GM20431 (cell line): ENCODE measurements around the gene SHISA6.

Experiments
- in situ Hi-C: fragments of 300-500 bp; cut with MseI, MboI; formaldehyde crosslinking; loops from one replicate; pipeline ENCODE4 v1.15.0; 2020; ENCODE audit warnings: low sequenced_read_pairs; ENCODE audit not compliant: unreplicated experiment

SHISA6 gene

DNA sequence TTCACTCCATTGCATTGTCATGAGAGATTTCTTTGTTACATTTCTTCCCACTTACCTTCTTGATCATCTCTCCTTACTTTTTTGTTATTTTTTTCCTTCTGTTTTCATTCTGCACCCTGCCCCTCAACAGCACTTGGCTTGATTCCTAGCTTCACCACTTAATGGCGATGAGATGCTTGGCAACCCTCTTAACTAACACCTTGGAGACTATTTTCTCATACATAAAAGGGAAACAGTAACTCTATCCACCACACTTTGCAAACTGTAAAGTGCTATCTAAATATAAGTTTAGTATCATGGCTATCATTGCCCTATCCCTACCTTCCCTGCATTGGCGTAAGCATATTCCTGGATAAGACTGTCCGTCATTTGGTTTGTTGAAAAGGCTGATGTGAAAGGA lies 177.3 kb downstream of the SHISA6 start:
- in situ Hi-C loops: no loop called here

DNA sequence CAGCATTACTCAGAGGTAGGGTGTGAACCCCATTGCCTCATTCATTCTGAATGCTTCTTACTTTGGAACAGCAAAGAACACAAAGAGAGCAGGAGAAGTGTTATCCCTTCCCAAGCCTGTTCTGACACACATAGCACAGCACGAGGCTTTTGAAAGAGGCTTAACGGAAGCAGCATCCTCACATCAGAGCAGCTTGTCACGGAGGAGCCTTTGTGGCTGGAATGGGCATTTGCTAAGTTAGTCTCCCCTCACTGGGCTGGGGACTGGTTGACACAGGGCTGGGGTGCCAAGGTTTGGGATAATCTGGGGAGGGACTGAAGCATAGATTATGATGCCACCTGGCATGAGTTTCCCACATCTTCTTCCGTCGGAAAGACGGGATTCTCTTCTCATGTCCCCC lies 189.7 kb downstream of the SHISA6 start:
- in situ Hi-C loops: no loop called here

DNA sequence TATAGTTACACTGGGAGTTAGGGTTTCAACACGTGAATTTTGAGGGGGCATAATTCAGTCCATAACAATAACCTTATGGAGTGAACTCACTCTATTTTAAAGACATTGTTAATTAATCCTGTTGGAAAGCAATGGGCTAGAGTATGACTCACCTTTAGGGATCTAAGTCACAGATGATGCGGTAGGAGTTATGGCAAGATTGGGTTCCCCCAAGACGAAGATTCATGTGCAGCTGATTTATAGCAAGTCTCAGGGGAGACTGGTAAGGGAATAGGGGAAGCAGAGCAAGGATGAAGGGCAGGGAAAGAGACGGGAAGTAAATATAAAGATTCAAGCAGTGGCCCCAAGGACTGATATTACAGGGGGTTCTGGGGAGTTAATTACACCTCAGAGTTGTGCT lies 197.7 kb downstream of the SHISA6 start:
- in situ Hi-C loops: no loop called here

DNA sequence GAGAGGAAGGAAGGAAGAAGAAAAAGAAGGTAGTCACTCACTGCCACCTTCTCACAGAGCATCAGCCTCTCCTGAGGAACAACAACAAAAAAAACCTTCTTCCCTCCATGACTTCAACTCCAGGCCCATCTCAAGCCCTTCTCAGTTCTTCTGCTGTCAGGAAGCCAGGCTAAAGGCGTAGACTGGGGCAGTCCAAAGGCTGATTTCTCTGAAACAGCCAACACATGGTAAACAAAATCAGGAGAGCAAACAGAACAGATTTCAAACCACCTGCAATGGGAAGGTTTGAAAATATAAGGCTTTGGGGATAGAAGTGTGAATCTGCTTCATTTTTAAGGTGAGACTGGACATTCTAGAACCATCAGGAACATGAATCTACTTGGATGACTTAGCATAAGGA lies 200.0 kb downstream of the SHISA6 start:
- in situ Hi-C loops: no loop called here

DNA sequence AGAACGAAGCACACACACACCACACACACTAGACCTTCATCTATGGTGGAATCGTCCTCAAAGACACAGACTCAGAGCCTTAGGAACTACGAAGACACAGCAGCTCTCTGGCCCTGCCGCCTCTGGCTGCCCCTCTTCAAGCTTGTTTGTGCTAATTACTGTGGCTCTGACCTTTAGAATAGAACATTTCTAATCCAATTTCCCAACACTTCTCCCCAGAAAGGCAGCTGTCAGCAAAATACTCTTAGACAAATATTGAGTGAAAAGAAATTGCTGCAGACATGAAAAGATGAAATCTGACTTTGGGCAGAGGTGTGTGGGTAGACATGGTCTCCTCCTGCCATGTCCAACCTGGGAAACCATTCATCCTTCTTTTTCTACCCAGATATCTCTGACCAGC lies 205.3 kb downstream of the SHISA6 start:
- in situ Hi-C loops: no loop called here

DNA sequence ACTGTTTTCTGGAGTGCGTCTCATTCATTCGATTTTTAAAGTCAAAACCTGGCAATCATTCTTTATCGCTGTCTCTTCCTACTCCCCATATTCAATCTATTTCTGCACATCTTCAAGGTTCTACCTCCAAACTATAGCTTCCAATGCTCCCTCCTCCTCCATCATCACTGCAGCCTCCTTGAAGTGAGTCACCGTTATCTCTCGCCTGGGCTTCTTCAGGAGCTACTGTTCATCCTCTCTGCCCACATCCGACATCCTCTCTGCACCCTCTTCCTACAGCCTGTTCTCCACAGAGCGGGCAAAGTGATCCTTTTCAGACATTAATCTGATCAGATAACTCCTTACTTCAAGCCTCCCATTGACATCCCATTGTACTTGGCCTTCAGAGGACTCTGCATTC lies 213.1 kb downstream of the SHISA6 start:
- in situ Hi-C loops: no loop called here

DNA sequence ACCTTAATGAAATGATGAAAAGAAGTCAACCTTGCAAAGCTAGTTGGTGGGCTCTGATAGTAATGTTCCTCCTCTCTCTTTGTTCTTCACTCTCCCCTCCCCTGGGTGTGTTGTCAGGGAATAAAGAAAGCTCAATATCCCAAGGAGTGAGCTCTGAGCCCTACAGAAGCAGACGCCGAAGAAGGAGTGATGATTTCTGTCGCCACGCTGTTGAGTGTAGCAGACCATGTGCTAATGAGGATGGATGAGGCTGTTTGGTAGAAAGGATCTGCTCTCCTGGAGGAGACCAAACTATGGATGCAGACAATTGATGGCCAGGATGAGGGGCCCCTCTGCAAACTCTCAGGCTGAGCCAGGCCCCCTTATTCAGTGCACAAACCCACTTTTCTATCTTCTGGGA lies 217.3 kb downstream of the SHISA6 start:
- in situ Hi-C loops: no loop called here

DNA sequence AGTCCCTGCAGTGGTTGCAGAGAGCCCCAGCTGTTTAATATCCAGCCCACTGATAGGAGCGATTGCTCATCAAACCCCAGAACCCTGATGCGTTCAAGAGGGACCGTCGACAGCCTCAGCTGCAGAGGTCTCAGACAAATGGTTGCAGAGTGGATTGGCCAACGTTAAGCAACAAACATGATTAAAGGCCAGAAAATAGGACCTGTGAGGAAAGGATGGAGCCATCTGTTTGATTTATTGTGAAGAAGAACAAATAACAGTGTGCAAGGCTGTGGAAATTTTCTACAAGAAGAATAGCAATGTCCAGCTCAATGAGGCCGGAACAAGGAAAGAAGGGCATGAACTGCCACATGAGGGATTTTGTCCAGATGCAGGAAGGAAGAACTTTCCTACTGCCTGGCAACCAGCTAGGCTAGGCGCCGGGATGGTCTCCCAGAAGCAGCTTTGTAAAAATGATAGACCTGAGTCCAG lies 218.9 kb downstream of the SHISA6 start:
- in situ Hi-C loops: no loop called here

DNA sequence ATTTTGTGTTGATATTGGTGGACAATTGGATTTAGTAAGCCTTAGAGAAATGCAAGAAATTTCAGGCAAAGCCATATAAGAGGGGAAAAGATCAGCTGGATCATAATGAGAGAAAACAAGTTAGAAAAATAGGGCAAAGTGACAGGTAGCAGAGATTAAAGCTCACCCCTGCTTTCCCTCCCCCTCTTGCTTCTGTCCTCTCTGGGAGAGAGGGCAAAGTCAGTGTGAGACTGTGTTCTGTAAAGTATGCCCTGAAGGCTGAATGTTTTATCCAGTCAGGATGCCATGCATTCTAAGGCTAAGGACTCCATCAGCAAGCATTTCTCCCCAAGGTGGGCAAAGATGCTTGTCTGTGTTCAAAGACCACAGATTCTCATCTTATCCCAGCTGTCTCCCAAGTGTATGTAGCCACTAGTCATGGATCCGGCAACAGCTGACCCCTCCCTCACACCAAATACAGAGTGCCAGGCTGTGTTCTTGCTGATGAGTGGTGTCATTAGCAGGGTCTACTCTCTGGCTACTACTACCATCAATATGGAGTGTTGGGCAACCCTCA lies 221.1 kb downstream of the SHISA6 start:
- in situ Hi-C loops: no loop called here

DNA sequence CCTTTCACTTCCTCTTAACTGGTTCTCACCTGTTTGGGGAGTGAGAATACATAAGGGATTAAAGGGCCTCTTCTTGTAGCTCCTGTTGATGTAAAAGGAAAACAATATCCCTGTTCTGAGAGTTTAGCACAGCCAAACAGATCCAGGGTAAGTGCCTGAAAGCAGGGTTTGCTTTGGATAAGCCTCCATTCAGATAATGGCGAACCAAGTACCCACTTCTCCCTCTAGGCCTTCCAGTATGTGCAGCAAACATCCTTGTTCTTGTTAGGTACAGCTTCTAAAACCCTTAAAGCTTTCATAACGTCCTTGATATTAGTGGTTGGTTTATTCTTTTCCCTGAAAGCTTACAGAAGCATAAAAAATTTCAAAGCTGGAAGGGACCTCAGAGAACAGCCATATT lies 226.6 kb downstream of the SHISA6 start:
- in situ Hi-C loops: no loop called here

DNA sequence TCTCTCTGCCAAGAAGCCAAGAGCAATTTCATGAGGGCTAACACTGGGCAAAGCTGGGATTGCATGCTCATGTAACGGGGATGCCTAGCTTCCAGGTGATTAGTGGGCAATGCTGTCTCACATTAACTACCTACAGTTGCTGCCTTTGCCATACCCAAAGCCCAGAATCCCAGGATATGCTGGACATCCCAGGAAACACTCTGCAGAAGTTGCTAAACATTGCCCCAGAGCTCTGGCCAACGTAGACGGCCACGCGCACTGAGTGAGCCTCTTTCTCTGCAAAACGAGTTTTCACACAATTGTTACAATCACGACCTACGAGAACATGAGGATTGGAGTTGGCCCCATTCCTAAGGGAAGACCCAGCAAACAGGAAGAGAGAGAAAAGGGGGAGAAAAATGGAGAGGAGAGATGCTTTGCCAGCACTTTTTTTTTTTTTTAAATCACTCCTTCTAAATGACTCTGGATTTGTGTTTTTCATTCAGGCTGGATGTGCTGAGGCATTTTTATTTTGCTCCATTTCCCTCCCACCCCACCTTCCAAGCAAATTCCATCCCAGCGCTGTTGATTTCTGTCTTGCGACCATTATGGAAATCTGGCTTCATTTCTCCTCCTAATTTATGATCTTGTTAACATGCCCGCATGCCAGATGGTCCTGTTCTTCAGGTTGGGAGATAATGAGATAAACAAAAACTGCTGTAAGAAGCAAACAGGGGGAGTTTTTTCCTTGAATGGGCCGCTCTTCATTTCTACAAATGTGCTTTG lies 244.5 kb downstream of the SHISA6 start:
- in situ Hi-C loops: no loop called here

DNA sequence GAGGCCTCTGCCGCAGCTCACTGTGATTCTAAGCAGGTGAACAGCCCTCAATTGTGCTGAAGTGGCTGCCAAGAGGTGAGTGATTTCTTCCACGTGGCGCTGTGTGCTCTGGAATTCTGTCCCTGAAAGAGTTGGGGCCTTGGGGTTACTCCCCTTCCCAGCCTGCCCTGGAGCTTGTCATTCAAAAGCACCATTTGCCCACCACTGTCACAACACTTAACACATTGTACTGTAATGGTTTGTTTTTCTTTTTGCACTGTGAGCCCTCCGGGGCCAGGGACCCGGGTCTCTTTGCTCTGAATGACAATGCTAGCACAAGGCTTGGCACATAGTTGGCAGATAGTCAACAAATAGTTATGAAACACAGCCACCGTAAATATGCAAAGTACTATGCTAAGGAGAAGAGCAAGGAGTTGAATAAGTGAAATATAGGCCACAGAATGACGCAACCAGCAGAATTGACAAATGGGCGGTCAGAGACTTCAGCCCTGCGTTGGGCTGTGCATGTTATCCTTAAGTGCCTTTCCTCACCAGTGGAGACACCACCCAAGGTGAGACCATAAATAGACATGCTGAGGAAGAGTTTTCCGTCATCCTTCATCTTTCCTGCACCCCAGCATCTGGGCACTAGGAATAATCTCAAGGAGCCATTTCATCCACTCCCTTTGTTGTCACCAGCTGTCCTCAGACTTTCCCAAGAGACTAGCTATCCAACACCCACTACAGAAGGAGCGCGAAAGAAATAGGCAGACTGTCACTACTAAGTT lies 245.3 kb downstream of the SHISA6 start:
- in situ Hi-C loops: no loop called here

DNA sequence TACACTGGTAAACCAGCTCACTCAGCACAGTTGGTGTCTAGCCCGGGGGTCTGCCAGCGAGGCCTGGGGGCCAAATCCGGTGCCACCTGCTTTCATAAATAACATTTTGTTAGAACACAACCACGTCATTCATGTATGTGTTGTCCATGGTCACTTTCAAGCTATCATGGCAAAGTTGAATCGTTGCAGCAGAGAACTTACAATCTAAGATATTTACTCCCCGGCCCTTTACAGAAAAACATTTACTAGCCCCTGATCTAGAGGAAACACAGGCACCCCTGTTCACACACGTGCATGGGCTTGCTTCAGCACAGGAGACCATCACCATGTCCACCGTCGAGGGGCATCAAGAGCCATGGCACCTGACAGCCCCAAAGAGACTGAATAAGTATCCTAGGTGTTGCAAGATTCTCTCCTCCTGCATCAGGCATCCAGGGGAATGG lies 245.9 kb downstream of the SHISA6 start:
- in situ Hi-C loops: no loop called here

DNA sequence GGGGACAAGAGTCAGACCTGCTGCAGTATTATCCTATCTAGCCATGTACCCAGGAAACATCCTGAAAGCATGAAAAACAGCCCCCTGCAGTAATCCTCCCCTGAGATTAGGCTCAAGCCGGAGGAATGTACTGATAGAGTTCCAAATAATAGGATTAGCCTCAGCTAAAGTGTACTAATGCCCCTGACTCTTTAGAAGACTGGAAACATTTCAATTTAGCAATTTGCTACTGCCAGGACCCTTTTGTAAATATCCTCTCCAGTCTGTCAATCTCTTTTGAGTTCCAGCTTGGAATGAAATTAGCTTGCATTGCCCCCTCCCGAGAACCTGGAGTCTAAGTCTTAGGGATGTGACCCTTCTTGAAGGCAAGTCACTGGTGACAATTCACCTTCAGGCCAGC lies 246.5 kb downstream of the SHISA6 start:
- in situ Hi-C loops: no loop called here

DNA sequence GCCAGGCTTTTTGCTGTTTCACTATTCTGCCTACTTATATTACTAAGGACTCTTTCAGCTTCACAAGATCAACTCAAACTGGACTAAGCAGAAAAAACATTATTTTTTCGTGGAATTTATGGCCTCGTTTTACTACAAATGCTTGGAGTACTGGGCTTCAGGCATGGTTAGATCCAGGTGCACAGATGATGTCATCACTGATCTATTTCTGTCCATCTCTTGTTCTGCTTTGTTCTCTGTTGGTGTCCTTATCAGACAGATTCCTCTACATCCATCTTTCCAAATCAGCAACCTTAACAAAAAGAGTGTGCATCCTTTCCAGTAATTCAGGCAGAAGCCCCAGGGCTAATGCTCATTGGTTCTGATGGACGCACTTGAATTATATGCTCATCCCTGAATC lies 247.4 kb downstream of the SHISA6 start:
- in situ Hi-C loops: no loop called here

DNA sequence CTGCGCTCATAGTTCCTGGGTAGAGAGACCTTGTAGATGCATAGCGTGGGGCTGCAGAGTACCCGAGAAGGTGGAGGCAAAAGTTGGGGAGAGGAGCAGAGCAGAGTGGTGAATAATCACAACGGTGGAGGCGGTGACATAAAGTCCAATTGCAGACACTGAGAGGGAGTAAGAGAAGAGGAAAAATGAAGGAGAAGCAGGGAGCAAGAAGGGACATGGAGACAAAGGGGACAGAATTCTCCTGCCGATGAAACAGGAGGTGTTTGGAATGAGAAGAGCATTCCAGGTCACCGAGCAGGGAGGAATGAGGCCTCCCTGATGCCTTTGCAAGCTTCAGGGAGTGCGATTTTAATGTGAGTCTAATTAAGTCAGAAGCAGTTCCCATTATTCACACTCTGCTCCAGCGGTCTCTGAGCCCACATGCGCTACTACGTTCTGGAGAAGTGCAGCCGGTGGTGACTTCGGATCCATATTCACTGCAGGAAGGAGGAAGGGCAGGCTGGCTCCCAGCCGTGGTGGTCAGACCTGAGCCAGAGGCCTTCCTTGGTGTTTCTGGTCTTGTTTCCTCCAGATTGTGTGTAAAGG lies 249.2 kb downstream of the SHISA6 start:
- in situ Hi-C loops: no loop called here

DNA sequence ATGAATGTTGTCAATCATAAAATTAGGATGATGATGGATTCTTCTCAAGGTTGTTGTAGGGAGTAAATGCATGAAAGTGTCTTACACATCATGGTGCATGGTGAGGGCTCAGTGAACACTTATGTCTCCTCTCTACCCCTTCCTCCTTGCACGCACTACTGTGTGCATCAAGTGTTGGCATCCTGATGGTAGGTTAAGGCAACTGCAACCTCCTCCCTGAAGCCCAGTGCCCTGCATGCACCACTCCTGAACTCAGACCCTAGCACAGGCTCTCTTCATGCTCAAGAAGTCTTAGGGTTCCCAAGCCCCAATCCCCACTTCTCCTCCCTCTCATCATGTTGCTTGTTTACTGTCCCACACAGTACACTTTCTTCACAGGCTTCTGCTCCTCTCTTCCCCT lies 251.5 kb downstream of the SHISA6 start:
- in situ Hi-C loops: no loop called here

DNA sequence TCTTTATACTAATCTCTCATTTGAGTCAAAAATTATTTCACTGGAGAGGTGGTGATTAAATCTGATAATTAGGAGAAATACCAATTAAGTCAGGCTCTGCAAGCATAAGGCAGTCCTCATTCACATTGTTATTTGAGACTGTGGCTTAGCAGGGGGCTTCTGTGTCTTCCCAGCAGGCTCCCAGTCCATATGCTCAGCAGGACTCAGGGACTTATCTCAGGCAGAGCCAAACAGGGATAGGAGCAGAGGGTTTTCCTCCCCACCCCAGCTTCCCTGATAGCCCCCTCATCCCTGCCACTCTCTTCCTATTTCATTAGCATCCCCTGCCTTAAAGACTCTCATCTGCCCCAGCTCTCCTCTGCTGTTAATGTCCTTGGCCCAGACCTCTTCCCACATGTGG lies 252.9 kb downstream of the SHISA6 start:
- in situ Hi-C loops: no loop called here

DNA sequence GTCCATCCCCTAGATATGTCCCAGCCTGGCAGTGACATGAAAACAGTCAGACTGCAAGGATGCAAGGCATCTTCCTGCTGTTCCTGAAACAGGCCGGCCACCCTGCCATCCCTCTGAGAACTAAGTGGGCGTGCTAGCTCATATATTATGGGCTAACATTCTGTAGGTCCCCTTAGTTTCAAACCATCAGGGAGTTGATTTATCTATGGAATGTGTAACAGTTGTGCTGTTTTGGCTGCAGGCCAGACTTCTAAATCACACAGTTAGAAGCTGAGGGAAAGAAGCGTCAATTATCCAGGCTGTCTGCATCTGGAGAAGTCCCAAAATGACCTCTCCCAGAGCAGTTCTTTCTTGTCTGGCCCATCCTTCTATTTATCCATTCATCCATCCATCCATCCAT lies 254.6 kb downstream of the SHISA6 start:
- in situ Hi-C loops: no loop called here

DNA sequence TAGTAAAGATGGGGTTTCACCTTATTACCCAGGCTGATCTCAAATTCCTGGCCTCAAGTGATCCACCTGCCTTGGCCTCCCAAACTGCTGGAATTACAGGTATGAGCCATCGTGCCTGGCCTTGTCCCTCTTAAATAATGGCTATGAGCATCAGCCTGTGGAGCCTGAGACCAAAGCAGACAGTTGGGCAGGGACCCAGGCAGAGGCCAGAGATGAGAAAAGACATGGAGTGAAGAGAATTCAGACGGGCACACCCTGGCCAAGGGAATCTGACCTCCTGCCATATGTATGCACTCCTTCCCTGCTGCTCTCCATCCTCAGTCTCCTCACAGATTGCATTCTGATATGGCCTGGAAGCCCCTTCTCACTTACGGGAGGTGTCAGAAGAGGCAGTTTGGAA lies 258.9 kb downstream of the SHISA6 start:
- in situ Hi-C loops: no loop called here
